ENCODE data around the gene PKN3. TPM values are rescaled to one million over a fixed set of nuclear protein-coding genes. Genes with fewer than 3 reads are reported as not detected.

PKN3 gene
- total RNA-seq, 1 donor from 2014 or later: 8.5 TPM

Other genes with a start within 250 kb of the PKN3 start
- gene ODF2, start 246.5 kb upstream of the PKN3 start, total RNA-seq: 10.8 TPM
- gene GLE1, start 197.8 kb upstream of the PKN3 start, total RNA-seq: 19.5 TPM
- 247 TPM for gene SPTAN1, start 149.9 kb upstream of the PKN3 start, total RNA-seq
- gene DYNC2I2, start 45.7 kb upstream of the PKN3 start, total RNA-seq: 40.1 TPM
- 175 TPM for gene SET, start 13.3 kb upstream of the PKN3 start, total RNA-seq
- gene ZDHHC12, start 21.6 kb downstream of the PKN3 start, total RNA-seq: 6.4 TPM
- gene ZER1, start 69.4 kb downstream of the PKN3 start, total RNA-seq: 51.5 TPM
- gene TBC1D13, start 84.8 kb downstream of the PKN3 start, total RNA-seq: 16.6 TPM
- 84.4 TPM for gene ENDOG, start 116.0 kb downstream of the PKN3 start, total RNA-seq
- 17.4 TPM for gene SPOUT1, start 127.3 kb downstream of the PKN3 start, total RNA-seq
- gene KYAT1, start 179.4 kb downstream of the PKN3 start, total RNA-seq: 11.9 TPM
- 23.9 TPM for gene LRRC8A, start 179.6 kb downstream of the PKN3 start, total RNA-seq
- 30.2 TPM for gene PHYHD1, start 218.5 kb downstream of the PKN3 start, total RNA-seq
- gene DOLK, start 245.1 kb downstream of the PKN3 start, total RNA-seq: 7.5 TPM
- 16.0 TPM for gene NUP188, start 245.2 kb downstream of the PKN3 start, total RNA-seq

Measured in Right ventricle myocardium inferior (tissue), 1 donor.